HepG2 (cell line): ENCODE data around the gene WDR59. TPM values are rescaled to one million over a fixed set of nuclear protein-coding genes. Genes with fewer than 3 reads are reported as not detected.

Source experiments
- ATAC-seq: fragments of 200-7000 bp; cut with Tn5 transposase; 3 replicates; pipeline ENCODE4 v1.9.1; 2020; ENCODE audit warnings: mild to moderate bottlenecking, moderate library complexity
- BruUV-seq: library from RNA; stranded (reverse); fragments of 400-500 nt; replicated peaks from 2 replicates; lab custom pipeline; 2021; lab: Mats Ljungman, UMichigan
- CTCF ChIA-PET: fragments of 300-600 bp; formaldehyde crosslinking; extraction: SDS; loops from one replicate; lab custom pipeline; 2021; ENCODE audit warnings: low total read pairs, inconsistent platforms, low intra/inter-chr PET ratio; lab: Yijun Ruan, JAX
- POLR2A ChIA-PET: fragments of 350-600 bp; sonication (Branson Sonifier 250); formaldehyde crosslinking; loops from one replicate; lab custom pipeline; 2020; ENCODE audit warnings: antibody characterized with exemption, inconsistent platforms; lab: Yijun Ruan, JAX
- DNase-seq: peaks from one replicate; pipeline ENCODE4 v3.0.0-alpha.2; 2015; ENCODE audit warnings: low spot score
- FAIRE-seq: peaks from 3 replicates; lab custom pipeline; 2011; peaks lifted over from hg19 to GRCh38; lab: Jason Lieb, UNC
- H2AFZ ChIP-seq: one replicate; pipeline ENCODE4 v1.6.1; 2011; ENCODE audit warnings: low read length, inconsistent platforms
- H3K27ac ChIP-seq: fragments of 300-600 bp; 3 replicates; pipeline ENCODE4 v1.8.0; 2011; ENCODE audit warnings: mixed run types, mild to moderate bottlenecking, mixed read lengths, low read length, inconsistent platforms; ENCODE audit not compliant: insufficient read depth; ENCODE audit errors: extremely low read length
- H3K27me3 ChIP-seq, 2 experiments: fragments of 200-600 bp in 1 of 2; 2 replicates in 1 of 2; 3 replicates in 1 of 2; pipeline versions ENCODE4 v1.6.0 to v1.8.0; 2011; ENCODE audit warnings: low read length in 2 of 2, mild to moderate bottlenecking in 2 of 2, moderate library complexity in 2 of 2, inconsistent platforms in 1 of 2; ENCODE audit not compliant: insufficient read depth in 2 of 2, control insufficient read depth in 1 of 2
- H3K36me3 ChIP-seq, 2 experiments: fragments of 200-600 bp in 1 of 2; replicated peaks in 1 of 2; 2 replicates in 1 of 2; 3 replicates in 1 of 2; pipeline versions ENCODE4 v1.5.1 to v1.8.0; 2011; ENCODE audit warnings: low read length in 2 of 2, inconsistent platforms in 1 of 2; ENCODE audit not compliant: insufficient read depth in 2 of 2, control insufficient read depth in 1 of 2
- H3K4me1 ChIP-seq: 2 replicates; pipeline ENCODE4 v1.5.1; 2012; ENCODE audit warnings: low read length, inconsistent platforms; ENCODE audit not compliant: insufficient read depth
- H3K4me2 ChIP-seq: 2 replicates; pipeline ENCODE4 v1.6.0; 2011; ENCODE audit warnings: low read depth, low read length, inconsistent platforms
- H3K4me3 ChIP-seq, 3 experiments: fragments of 200-600 bp in 1 of 3; sonication (generic), shearing (Covaris generic) in 1 of 3; replicated peaks in 1 of 3; 2 replicates each; pipeline ENCODE4 v1.5.1; 2011 to 2016; ENCODE audit warnings: low read length in 3 of 3, inconsistent platforms in 2 of 3, low read depth in 2 of 3, mild to moderate bottlenecking in 2 of 3, control low read depth in 1 of 3, mixed read lengths in 1 of 3; ENCODE audit not compliant: insufficient read depth in 1 of 3
- H3K79me2 ChIP-seq: one replicate; pipeline ENCODE4 v1.6.1; 2011; ENCODE audit warnings: low read length, inconsistent platforms; ENCODE audit not compliant: insufficient read depth
- H3K9ac ChIP-seq: 2 replicates; pipeline ENCODE4 v1.6.0; 2011; ENCODE audit warnings: mild to moderate bottlenecking, low read depth, low read length, inconsistent platforms; ENCODE audit not compliant: insufficient read depth
- H3K9me3 ChIP-seq: 2 replicates; pipeline ENCODE4 v1.5.1; 2012; ENCODE audit warnings: mild to moderate bottlenecking, low read length
- H4K20me1 ChIP-seq: 2 replicates; pipeline ENCODE4 v1.6.0; 2011; ENCODE audit warnings: inconsistent platforms, mild to moderate bottlenecking, low read length, moderate library complexity; ENCODE audit not compliant: insufficient read depth
- ATF1 ChIP-seq: IDR thresholded peaks from 2 replicates; pipeline ENCODE4 v1.6.1; 2016; ENCODE audit warnings: mild to moderate bottlenecking, control low read depth
- CCAR2 ChIP-seq: fragments of 200-400 bp; formaldehyde crosslinking; optimal IDR thresholded peaks from 2 replicates; pipeline ENCODE3; 2018; ENCODE audit warnings: low read depth, mild to moderate bottlenecking, low read length, moderate library complexity
- EED ChIP-seq: sonication (generic); formaldehyde crosslinking; IDR thresholded peaks from 2 replicates; pipeline ENCODE4 v1.5.0; 2020; ENCODE audit warnings: mild to moderate bottlenecking, missing genetic modification reagents
- MIXL1 ChIP-seq: IDR thresholded peaks from 2 replicates; pipeline ENCODE4 v1.6.1; 2016
- SMAD3 ChIP-seq: sonication (generic); formaldehyde crosslinking; IDR thresholded peaks from 2 replicates; pipeline ENCODE4 v1.4.0; 2020; ENCODE audit warnings: missing genetic modification reagents
- SP1 ChIP-seq, 2 experiments: fragments of 450-650 bp in 1 of 2; sonication (generic) in 1 of 2; formaldehyde crosslinking in 1 of 2; IDR thresholded peaks; 2 replicates each; pipeline versions ENCODE4 v1.4.0 to v1.6.1; 2016 to 2020; ENCODE audit warnings: missing genetic modification reagents in 1 of 2
- TCF7 ChIP-seq: sonication (generic); IDR thresholded peaks from 2 replicates; pipeline ENCODE4 v1.6.1; 2016; ENCODE audit warnings: antibody characterized with exemption, low read depth
- ZNF121 ChIP-seq: sonication (generic); formaldehyde crosslinking; IDR thresholded peaks from 2 replicates; pipeline ENCODE4 v1.5.0; 2020; ENCODE audit warnings: mild to moderate bottlenecking, missing genetic modification reagents
- ZNF33B ChIP-seq: sonication (generic); formaldehyde crosslinking; IDR thresholded peaks from 2 replicates; pipeline ENCODE4 v1.5.1; 2020; ENCODE audit warnings: mild to moderate bottlenecking, missing genetic modification reagents
- WGBS: methylation state at CpG from one replicate; pipeline ENCODE4 v1.1.6; 2017; ENCODE audit warnings: low lambda C conversion rate; 5-methylcytosine and 5-hydroxymethylcytosine counted together
- in situ Hi-C: cut with HindIII; loops from 2 replicates; pipeline ENCODE4 v1.10.0; 2017; ENCODE audit warnings: low pct_unique_long_range_greater_than_20kb; ENCODE audit not compliant: extremely low pct_ligation_motif_present
- intact Hi-C: fragments of 100-400 bp; cut with micrococcal nuclease; formaldehyde crosslinking; loops from one replicate; pipeline ENCODE4 v1.10.0; 2022; ENCODE audit not compliant: unreplicated experiment
- polyA plus RNA-seq, 8 experiments: library from polyadenylated mRNA; depleted of rRNA in 3 of 8; stranded (reverse) in 7 of 8; unstranded in 1 of 8; fragments of >200 nt; fragmentation: Illumina TruSeq in 4 of 8; extraction: Trizol in 4 of 8; gene quantifications; 2 replicates each; pipeline versions ENCODE4 v1.2.1 to v1.2.3, GENCODE V29; 2011 to 2016; ENCODE audit warnings: low read depth in 4 of 8, missing spikeins in 1 of 8, mixed read lengths in 1 of 8; ENCODE audit not compliant: insufficient read depth in 1 of 8
- total RNA-seq, 5 experiments: library from RNA; depleted of rRNA; stranded (reverse); fragments of >200 nt; fragmentation: Illumina TruSeq; extraction: Trizol; gene quantifications; 2 replicates each; pipeline ENCODE4 v1.2.3, GENCODE V29; 2016; ENCODE audit warnings: low read depth in 1 of 5

WDR59 gene
- total and polyA plus RNA-seq, 2 of the 13 experiments (the other 11 are each of a cell fraction or from before 2014, with no cell fraction given): 65.2 to 306 TPM

DNA sequence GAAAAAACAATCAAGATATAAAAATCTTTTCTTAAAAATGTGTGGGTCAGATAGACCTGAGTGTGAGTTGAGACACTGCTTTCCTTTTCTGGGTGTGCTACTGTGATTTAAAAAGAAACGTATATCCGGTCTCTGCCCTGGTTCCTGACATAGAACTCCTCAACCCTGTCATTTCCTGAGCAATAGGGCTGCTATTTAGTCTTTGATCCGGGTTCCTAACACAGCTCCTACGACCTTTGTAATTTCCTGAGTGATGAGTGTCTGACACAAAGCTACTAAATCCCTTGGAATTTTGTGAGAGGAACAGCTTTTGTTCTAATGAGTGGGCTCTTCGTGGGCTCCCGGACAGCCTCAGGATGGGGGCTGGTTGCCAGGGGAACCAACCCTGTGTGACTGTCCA, 116.4 kb downstream of the WDR59 start (continued):
- TF ChIP-seq SP1 (IDR thresholded peaks at IDR 0.05) (no peak), SP1 (CRISPR knock-in tag; IDR thresholded peaks at IDR 0.05) (no peak), EED (no peak), CCAR2 (no peak), ZNF33B (CRISPR knock-in tag) (no peak), ATF1 (CRISPR knock-in tag) (0 out of 2 replicates have a peak, but pooled peaks have one; percentile 28), TCF7 (peak; percentile 65), MIXL1 (CRISPR knock-in tag) (peak; percentile 62; the same call in 1 of the 2 replicates)

GRCh38 chr16:74868035-74868434, 116.9 kb downstream of the WDR59 start:
- H3K9me3 ChIP-seq: no peaks in the 10 kb centered on the region
- H2AFZ ChIP-seq: no peak overlapping the region
- no peak overlapping the region for H3K4me3 ChIP-seq
- no peak overlapping the region for H3K9ac ChIP-seq
- ChIA-PET CTCF (no interaction called here), POLR2A (no interaction called here)
- H3K79me2 ChIP-seq: no peaks in the 10 kb centered on the region
- H3K4me2 ChIP-seq: peak overlapping the region; percentile 52
- FAIRE-seq (no peak), DNase-seq (no peak), ATAC-seq (no peak)
- in situ Hi-C loops (no loop called here), intact Hi-C loops (no loop called here)
- no TSS peak for BruUV-seq
- H3K4me1 ChIP-seq: peaks cover 44% of the 10 kb centered on the region
- H3K27me3 ChIP-seq: no peaks in the 10 kb centered on the region
- 85% methylated on average over 5 of the region's 5 CpGs for WGBS
- H3K27ac ChIP-seq: peak overlapping the region; percentile 35
- no peaks in the 10 kb centered on the region for H4K20me1 ChIP-seq
- H3K36me3 ChIP-seq: peaks cover 4 to 10% of the 10 kb centered on the region in 2 experiments; a peak in 4 of 5 replicates
- TF ChIP-seq SMAD3: no peak
- peak; percentile 33; the same call in 1 of the 2 replicates for TF ChIP-seq ZNF121 (CRISPR knock-in tag)
